ENCODE results near the gene RASL11B. TPM values are rescaled to one million over a fixed set of nuclear protein-coding genes. Genes with fewer than 3 reads are reported as not detected.

The RASL11B gene
- total RNA-seq, 1 donor from 2014 or later = 0.60 TPM

GRCh38 chr4:52870225-52870624, 8.1 kb downstream of the RASL11B start:
- ATAC-seq (no peak), DNase-seq (ENCODE audit: low spot score) (no peak)

GRCh38 chr4:52873191-52873590, 11.1 kb downstream of the RASL11B start:
- DNase-seq (ENCODE audit: low spot score) (no peak), ATAC-seq (no peak)

GRCh38 chr4:52873861-52874343, 11.8 kb downstream of the RASL11B start:
- ATAC-seq (no peak), DNase-seq (ENCODE audit: low spot score) (no peak)

- ATAC-seq (no peak), DNase-seq (ENCODE audit: low spot score) (no peak)
These were observed 12.8 kb downstream of the RASL11B start for GRCh38 chr4:52874948-52875347.

GRCh38 chr4:52876069-52876468, 14.0 kb downstream of the RASL11B start:
- DNase-seq (ENCODE audit: low spot score) (no peak), ATAC-seq (no peak)

GRCh38 chr4:52877036-52877435, 14.9 kb downstream of the RASL11B start:
- no peak for DNase-seq (ENCODE audit: low spot score)
- ATAC-seq = no peak

- ATAC-seq (no peak), DNase-seq (ENCODE audit: low spot score) (no peak)
These were observed 15.6 kb downstream of the RASL11B start for GRCh38 chr4:52877694-52878093.

GRCh38 chr4:52879471-52879870, 17.4 kb downstream of the RASL11B start:
- no peak for DNase-seq (ENCODE audit: low spot score)

GRCh38 chr4:52880994-52881393, 18.9 kb downstream of the RASL11B start:
- DNase-seq (ENCODE audit: low spot score) (no peak), ATAC-seq (no peak)

More at GRCh38 chr4:52879471-52879870, 17.4 kb downstream of the RASL11B start:
- ATAC-seq = no peak

- no peak for ATAC-seq
- no peak for DNase-seq (ENCODE audit: low spot score)
These were observed 21.1 kb downstream of the RASL11B start for GRCh38 chr4:52883183-52883621.

- DNase-seq (ENCODE audit: low spot score) = no peak
- ATAC-seq = no peak
These were observed 21.9 kb downstream of the RASL11B start for GRCh38 chr4:52883707-52884669.

GRCh38 chr4:52884994-52885393, 22.9 kb downstream of the RASL11B start:
- ATAC-seq (no peak), DNase-seq (ENCODE audit: low spot score) (no peak)

- ATAC-seq (no peak), DNase-seq (ENCODE audit: low spot score) (no peak)
These were observed 27.2 kb downstream of the RASL11B start for GRCh38 chr4:52889354-52889753.

- DNase-seq (ENCODE audit: low spot score) (no peak), ATAC-seq (no peak)
These were observed 27.8 kb downstream of the RASL11B start for GRCh38 chr4:52889778-52890520.

GRCh38 chr4:52890521-52890791, 28.3 kb downstream of the RASL11B start:
- ATAC-seq (no peak), DNase-seq (ENCODE audit: low spot score) (no peak)

- no peak for ATAC-seq
These were observed 29.6 kb downstream of the RASL11B start for GRCh38 chr4:52891743-52892142.

GRCh38 chr4:52892880-52893279, 30.8 kb downstream of the RASL11B start:
- no peak for ATAC-seq
- no peak for DNase-seq (ENCODE audit: low spot score)

More at GRCh38 chr4:52891743-52892142, 29.6 kb downstream of the RASL11B start:
- DNase-seq (ENCODE audit: low spot score) = no peak

- no peak for DNase-seq (ENCODE audit: low spot score)
- no peak for ATAC-seq
These were observed 32.3 kb downstream of the RASL11B start for GRCh38 chr4:52894443-52894842.

GRCh38 chr4:52903273-52903672, 41.2 kb downstream of the RASL11B start:
- ATAC-seq = no peak
- no peak for DNase-seq (ENCODE audit: low spot score)

GRCh38 chr4:52904421-52904820, 42.3 kb downstream of the RASL11B start:
- DNase-seq (ENCODE audit: low spot score) = no peak

GRCh38 chr4:52907510-52907909, 45.4 kb downstream of the RASL11B start:
- ATAC-seq (no peak), DNase-seq (ENCODE audit: low spot score) (no peak)

More at GRCh38 chr4:52904421-52904820, 42.3 kb downstream of the RASL11B start:
- no peak for ATAC-seq

GRCh38 chr4:52910115-52910514, 48.0 kb downstream of the RASL11B start:
- DNase-seq (ENCODE audit: low spot score) = no peak
- ATAC-seq = no peak

Measured in left lobe of liver (tissue), 2 donors.